ENCODE data around the gene CRTC2. TPM values are rescaled to one million over a fixed set of nuclear protein-coding genes. Genes with fewer than 3 reads are reported as not detected.

The CRTC2 gene
- total RNA-seq, 1 experiment from 2014 or later = 39.3 TPM

DNA sequence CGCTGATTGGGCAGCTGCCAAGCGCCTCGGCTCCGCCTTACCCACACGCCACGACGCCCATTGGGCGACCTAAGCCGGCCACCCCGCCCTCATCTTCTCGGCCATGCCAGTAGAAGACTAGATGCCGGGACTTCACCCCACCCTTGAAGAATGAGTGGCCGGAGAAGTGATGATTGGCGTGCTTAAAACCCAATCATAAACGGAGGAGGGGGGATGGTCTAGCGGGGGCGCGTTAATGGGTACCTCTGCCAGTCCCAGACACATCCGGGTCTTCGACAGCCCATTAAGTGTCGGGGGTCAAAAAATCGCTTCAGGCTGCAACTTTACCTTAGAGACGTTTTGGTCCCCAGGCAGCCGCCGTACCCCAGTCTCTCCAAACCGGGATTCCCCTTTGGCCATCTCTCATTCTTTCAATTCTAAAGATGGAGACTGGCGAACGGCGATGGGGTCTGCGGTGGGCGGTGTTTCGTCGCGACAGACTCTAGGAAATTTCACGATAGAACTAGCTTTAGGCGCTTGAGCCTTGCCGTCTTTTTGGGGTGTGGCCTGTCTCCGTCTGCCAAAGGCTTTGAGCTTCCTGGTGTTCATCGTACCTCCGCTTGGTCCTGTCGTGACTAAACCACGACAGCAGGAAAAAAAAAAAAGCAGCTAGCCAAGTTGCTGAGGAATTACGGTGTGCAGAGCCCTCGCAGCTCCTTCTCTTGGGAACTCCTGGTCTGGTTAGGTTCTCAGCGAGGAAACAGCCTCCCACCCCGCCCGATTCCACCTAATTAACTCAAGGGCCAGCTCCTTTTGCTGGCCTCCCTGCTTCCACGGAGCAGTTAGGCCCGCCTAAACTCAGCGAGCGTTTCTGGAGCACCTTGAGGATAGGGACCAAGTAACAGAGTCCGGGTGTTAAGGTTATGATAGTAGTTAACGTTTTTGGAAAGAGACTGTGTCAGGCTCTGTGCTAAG, 35.2 kb downstream of the CRTC2 start, which contains the start of gene GATAD2B:
Gene GATAD2B, minus strand, starts transcription at position 1 of the 954 bp plus-strand sequence. CDS start 94,625 bp downstream, outside the sequence.
- Histone ChIP-seq H3K9me3 (ENCODE audit: control insufficient read depth, insufficient read depth, low read depth, low read length) (no peaks in the 10 kb centered on the region), H3K27ac (ENCODE audit: low read length) (peak within 1 kb of the TSS; percentile 98), H3K4me3 (ENCODE audit: low read depth in 2 of 2, low read length in 2 of 2) (peak within 1 kb of the TSS; percentile 92 to 99), H3K36me3 (ENCODE audit: control insufficient read depth, insufficient read depth, low read length) (no peaks in the 10 kb centered on the region), H3K27me3 (ENCODE audit: control insufficient read depth, insufficient read depth, low read length) (no peaks in the 10 kb centered on the region), H3K4me1 (ENCODE audit: control insufficient read depth, insufficient read depth, low read length) (peaks cover 19% of the 10 kb centered on the region)
- intact Hi-C loops (cut with micrococcal nuclease; ENCODE audit: unreplicated experiment) = loop anchor here (5.0 kb wide), 1 partner anchor 101 kb away; no protein-coding TSS in a partner anchor
- POLR2A ChIA-PET = interaction anchor here (0.5 to 0.9 kb wide), 2 partner anchors 17 to 164 kb away, joined by 3 to 6 read pairs; no protein-coding TSS in a partner anchor
- peak; percentile 100 for DNase-seq (ENCODE audit: low read depth, low spot score)
- TF ChIP-seq POLR2AphosphoS5 (IDR thresholded peaks at IDR 0.05; ENCODE audit: low read depth, low read length) (peak; percentile 88), SIN3A (IDR thresholded peaks at IDR 0.05; ENCODE audit: borderline replicate concordance, insufficient read depth, low read depth, low read length) (no peak), TCF7L2 (IDR thresholded peaks at IDR 0.05; ENCODE audit: low read depth, low read length) (0 out of 2 replicates have a peak, but pooled peaks have one; percentile 27)
- TF ChIP-seq, protein P1, sequence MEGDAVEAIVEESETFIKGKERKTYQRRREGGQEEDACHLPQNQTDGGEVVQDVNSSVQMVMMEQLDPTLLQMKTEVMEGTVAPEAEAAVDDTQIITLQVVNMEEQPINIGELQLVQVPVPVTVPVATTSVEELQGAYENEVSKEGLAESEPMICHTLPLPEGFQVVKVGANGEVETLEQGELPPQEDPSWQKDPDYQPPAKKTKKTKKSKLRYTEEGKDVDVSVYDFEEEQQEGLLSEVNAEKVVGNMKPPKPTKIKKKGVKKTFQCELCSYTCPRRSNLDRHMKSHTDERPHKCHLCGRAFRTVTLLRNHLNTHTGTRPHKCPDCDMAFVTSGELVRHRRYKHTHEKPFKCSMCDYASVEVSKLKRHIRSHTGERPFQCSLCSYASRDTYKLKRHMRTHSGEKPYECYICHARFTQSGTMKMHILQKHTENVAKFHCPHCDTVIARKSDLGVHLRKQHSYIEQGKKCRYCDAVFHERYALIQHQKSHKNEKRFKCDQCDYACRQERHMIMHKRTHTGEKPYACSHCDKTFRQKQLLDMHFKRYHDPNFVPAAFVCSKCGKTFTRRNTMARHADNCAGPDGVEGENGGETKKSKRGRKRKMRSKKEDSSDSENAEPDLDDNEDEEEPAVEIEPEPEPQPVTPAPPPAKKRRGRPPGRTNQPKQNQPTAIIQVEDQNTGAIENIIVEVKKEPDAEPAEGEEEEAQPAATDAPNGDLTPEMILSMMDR (IDR thresholded peaks at IDR 0.05) = no peak
- TF ChIP-seq, protein P2, sequence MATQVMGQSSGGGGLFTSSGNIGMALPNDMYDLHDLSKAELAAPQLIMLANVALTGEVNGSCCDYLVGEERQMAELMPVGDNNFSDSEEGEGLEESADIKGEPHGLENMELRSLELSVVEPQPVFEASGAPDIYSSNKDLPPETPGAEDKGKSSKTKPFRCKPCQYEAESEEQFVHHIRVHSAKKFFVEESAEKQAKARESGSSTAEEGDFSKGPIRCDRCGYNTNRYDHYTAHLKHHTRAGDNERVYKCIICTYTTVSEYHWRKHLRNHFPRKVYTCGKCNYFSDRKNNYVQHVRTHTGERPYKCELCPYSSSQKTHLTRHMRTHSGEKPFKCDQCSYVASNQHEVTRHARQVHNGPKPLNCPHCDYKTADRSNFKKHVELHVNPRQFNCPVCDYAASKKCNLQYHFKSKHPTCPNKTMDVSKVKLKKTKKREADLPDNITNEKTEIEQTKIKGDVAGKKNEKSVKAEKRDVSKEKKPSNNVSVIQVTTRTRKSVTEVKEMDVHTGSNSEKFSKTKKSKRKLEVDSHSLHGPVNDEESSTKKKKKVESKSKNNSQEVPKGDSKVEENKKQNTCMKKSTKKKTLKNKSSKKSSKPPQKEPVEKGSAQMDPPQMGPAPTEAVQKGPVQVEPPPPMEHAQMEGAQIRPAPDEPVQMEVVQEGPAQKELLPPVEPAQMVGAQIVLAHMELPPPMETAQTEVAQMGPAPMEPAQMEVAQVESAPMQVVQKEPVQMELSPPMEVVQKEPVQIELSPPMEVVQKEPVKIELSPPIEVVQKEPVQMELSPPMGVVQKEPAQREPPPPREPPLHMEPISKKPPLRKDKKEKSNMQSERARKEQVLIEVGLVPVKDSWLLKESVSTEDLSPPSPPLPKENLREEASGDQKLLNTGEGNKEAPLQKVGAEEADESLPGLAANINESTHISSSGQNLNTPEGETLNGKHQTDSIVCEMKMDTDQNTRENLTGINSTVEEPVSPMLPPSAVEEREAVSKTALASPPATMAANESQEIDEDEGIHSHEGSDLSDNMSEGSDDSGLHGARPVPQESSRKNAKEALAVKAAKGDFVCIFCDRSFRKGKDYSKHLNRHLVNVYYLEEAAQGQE (IDR thresholded peaks at IDR 0.05; ENCODE audit: insufficient read depth in 1 of 2, low read depth in 2 of 2, low read length in 1 of 2) = no peak
- in situ Hi-C loops (cut with HindIII; ENCODE audit: low pct_unique_long_range_greater_than_20kb, low sequenced_read_pairs) = no loop called here
- TSS peak; percentile 99 for BruUV-seq (replicated peaks)
- peak; percentile 98 for ATAC-seq
- CTCF ChIA-PET = interaction anchor here (0.6 to 1.1 kb wide), 3 partner anchors 23 to 65 kb away, joined by 4 to 11 read pairs (median 4); no protein-coding TSS in a partner anchor

DNA sequence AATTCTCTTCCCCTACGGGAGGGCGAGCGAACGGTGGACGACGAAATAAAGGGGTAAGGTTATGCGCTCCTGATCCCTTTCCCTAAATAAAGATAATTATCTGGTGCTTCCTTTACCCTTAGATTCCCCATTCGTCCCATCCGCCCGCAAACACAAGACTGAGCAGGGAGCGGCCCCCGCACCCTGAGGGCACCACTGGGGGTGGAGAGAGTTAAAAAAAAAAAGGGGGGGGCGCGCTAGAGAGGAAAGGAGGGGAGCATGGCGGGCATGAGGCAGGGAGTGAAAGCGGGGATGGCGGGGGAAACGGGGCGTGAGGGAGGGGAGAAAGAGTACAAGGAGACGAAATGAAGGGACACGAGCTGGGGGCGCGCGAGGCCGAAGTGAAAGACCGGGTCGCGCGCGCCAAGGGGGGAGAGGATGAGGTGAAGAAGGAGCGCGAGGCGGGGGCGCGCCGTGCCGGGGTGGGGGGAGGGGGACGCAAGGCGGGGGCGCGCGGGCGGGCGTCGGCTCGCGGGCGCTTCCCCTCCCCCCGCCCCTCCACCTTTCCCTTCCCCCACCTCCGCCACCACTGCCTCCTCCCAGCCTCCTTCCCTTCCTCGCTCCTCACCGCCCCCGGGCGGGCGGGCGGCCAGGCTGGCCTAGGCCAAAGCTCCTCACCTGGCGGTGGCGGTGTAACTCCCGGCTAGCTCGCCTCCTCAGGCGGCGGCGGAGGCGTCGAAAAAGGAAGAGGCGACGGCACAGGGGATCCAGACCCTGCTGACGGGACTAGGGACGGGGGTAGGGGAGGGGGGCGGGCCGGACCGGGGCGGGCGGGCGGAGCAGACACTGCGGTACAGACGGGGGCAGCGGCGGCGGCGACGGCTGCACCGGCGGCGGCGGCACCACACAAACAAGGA, 36.1 kb downstream of the CRTC2 start:
- Histone ChIP-seq H3K9me3 (ENCODE audit: control insufficient read depth, insufficient read depth, low read depth, low read length) (no peaks in the 10 kb centered on the region), H3K36me3 (ENCODE audit: control insufficient read depth, insufficient read depth, low read length) (no peaks in the 10 kb centered on the region), H3K27ac (ENCODE audit: low read length) (peak overlapping the region; percentile 92), H3K4me3 (ENCODE audit: low read depth in 2 of 2, low read length in 2 of 2) (peak overlapping the region; percentile 76 to 92), H3K27me3 (ENCODE audit: control insufficient read depth, insufficient read depth, low read length) (no peaks in the 10 kb centered on the region), H3K4me1 (ENCODE audit: control insufficient read depth, insufficient read depth, low read length) (peaks cover 19% of the 10 kb centered on the region)
- intact Hi-C loops (cut with micrococcal nuclease; ENCODE audit: unreplicated experiment) (loop anchor here (5.0 kb wide), 1 partner anchor 100 kb away; no protein-coding TSS in a partner anchor), in situ Hi-C loops (cut with HindIII; ENCODE audit: low pct_unique_long_range_greater_than_20kb, low sequenced_read_pairs) (no loop called here)
- DNase-seq (ENCODE audit: low read depth, low spot score) = no peak
- TF ChIP-seq, protein P2 (IDR thresholded peaks at IDR 0.05; ENCODE audit: insufficient read depth in 1 of 2, low read depth in 2 of 2, low read length in 1 of 2) = no peak
- TF ChIP-seq SIN3A (IDR thresholded peaks at IDR 0.05; ENCODE audit: borderline replicate concordance, insufficient read depth, low read depth, low read length) = 0 out of 2 replicates have a peak, but pooled peaks have one; percentile 49
- CTCF ChIA-PET = interaction anchor here (0.6 to 1.1 kb wide), 3 partner anchors 24 to 129 kb away, joined by 3 to 6 read pairs (median 4); no protein-coding TSS in a partner anchor
- no TSS peak for BruUV-seq (replicated peaks)
- POLR2A ChIA-PET = interaction anchor here (0.6 kb wide), 1 partner anchor 64 kb away, joined by 3 read pairs; the partner anchor contains the start of gene RAB13
- peak; percentile 61 for ATAC-seq
